ENCODE data around the gene FOXA2.
"Not testable (repeated sequence)": the region's sequence is repeated elsewhere in the genome, so short reads cannot be mapped to it uniquely, and the experiment has no call there.

FOXA2 gene

DNA sequence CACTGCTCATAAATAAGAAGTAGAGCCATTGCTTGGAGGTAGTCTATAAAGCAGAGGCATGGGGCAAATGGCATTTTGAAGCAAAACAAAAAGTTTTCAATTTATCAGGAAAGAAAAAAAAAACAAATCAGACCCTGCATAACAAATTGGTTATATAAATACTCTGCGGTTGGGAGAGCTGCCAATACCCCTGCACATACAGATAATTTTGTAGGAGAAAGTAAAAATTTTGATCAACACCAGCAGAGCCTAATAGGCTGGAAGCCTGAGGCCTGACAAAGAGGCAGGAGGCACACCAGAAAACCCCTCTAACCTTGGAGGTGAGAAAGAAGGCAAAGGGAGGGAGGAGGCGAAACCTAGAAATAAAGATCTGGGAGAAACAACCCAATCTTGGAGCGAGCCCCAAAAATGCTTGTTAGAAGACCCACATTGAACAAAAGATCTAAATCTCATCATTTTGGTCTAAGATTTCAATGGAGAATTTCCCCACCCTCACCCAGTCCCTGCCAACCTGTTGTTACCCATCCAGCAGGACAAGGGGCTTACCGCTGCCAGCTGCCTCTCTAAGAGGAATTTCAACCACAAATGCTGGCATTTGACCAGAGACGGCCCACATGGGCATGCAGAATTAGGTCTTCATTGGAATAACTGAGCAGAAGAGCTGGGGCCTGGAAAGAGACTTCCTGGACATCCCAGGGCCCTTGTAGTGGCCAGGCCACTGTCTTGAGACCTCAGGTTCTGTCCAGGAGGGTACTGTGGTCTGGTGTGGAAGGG is 28.4 kb downstream of the FOXA2 start:
- ChIA-PET POLR2A (no interaction called here), CTCF (no interaction called here)
- TF ChIP-seq, protein P1, sequence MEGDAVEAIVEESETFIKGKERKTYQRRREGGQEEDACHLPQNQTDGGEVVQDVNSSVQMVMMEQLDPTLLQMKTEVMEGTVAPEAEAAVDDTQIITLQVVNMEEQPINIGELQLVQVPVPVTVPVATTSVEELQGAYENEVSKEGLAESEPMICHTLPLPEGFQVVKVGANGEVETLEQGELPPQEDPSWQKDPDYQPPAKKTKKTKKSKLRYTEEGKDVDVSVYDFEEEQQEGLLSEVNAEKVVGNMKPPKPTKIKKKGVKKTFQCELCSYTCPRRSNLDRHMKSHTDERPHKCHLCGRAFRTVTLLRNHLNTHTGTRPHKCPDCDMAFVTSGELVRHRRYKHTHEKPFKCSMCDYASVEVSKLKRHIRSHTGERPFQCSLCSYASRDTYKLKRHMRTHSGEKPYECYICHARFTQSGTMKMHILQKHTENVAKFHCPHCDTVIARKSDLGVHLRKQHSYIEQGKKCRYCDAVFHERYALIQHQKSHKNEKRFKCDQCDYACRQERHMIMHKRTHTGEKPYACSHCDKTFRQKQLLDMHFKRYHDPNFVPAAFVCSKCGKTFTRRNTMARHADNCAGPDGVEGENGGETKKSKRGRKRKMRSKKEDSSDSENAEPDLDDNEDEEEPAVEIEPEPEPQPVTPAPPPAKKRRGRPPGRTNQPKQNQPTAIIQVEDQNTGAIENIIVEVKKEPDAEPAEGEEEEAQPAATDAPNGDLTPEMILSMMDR (IDR thresholded peaks at IDR 0.05; ENCODE audit: control extremely low read depth, extremely low read depth, low read depth, missing control alignments): no peak
- DNase-seq (ENCODE audit: extremely low spot score): no peak

DNA sequence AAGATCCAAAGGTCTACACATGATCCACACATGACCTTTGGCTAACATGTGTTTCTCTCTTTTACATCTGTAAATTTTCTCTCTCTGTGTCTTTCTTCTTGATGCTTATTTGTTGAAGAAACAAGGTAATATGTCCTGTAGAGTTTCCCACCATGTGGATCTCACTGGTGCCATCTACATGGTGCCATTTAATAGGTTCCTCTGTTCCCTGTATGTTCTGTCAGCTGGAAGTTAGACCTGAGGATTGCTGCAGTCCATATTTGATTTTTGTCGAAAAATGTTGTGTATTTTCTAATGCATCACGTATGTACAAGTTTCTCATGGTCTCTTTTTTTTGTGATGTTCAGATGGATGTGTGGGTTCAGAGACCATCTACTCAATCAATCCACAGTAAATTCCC is 30.0 kb downstream of the FOXA2 start:
- ChIA-PET CTCF (no interaction called here), POLR2A (no interaction called here)
- DNase-seq (ENCODE audit: extremely low spot score): no peak
- TF ChIP-seq, protein P1 (IDR thresholded peaks at IDR 0.05; ENCODE audit: control extremely low read depth, extremely low read depth, low read depth, missing control alignments): no peak

DNA sequence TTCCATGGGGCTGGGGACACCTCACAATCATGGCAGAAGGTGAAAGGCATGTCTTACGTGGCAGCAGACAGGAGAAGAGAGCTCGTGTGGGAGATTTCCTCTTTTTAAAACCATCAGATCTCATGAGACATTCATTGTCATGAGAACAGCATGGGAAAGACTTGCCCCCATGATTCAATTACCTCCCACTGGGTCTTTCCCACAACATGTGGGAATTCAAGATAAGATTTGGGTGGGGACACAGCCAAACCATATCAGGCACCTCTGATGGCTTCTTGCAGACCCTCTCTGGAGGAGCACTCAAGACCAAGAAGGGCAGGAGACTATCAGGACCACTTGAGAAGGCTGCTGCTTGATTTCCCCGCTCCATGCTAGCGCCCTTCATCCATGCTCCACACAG is 33.9 kb downstream of the FOXA2 start:
- CTCF ChIA-PET; DNase-seq (ENCODE audit: extremely low spot score); POLR2A ChIA-PET: not testable (repeated sequence)

DNA sequence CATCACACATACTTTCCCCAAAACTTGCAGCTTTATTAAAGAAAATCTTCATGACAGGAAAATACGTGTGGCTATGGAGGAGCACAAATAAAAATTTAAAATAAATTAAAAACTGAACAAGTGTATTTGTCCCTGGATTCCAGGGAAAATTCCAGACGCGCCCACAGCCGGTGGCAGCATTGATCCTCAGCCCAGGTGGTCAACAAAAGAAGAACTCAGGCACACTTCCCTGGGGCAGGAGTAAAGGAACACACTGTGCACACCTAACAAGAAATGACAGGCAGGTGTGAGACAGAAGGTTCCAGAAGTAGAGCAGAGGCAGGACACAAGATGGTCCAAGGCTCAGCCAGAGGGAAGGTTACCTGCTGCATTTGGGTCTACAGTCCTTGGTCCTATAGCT is 36.3 kb downstream of the FOXA2 start:
- POLR2A ChIA-PET: no interaction called here
- CTCF ChIA-PET: no interaction called here
- TF ChIP-seq, protein P1 (IDR thresholded peaks at IDR 0.05; ENCODE audit: control extremely low read depth, extremely low read depth, low read depth, missing control alignments): no peak
- no peak for DNase-seq (ENCODE audit: extremely low spot score)

DNA sequence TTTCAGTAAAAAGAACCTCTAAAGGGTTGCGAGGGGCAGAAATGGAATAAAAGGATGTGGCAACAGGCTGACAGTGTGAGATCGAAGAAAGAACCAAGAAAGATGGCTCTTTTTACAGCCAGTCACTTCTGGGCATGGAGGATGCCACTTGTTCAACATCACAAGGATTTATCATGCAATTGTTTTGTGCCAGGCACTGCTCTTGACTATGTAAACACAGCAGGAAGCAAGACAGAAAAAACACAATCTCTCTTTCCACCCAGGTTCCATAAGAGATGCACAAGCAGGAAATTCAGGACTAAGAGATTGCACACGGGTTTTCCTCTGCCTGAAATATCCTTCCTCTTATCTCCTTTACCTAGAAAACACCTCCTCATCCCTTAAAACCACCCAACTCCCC is 38.0 kb downstream of the FOXA2 start:
- DNase-seq (ENCODE audit: extremely low spot score): no peak
- TF ChIP-seq, protein P1 (IDR thresholded peaks at IDR 0.05; ENCODE audit: control extremely low read depth, extremely low read depth, low read depth, missing control alignments): no peak
- POLR2A ChIA-PET: no interaction called here
- CTCF ChIA-PET: no interaction called here

DNA sequence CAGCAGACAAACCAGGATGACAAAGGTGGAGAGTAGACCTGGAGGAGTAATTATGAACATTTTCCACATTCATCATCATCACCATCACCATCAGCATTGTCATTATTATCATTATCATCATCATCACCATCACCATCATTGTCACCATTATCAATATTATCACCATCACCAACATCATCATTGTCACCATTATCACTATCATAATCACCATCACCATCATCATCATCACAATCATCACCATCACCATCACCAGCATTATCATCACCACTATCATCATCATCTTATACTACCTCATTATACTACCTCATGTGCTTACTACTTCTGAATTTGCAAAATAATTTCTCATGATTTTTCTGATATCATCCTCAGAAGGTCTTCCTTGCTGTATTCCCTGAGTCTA is 39.3 kb downstream of the FOXA2 start:
- POLR2A ChIA-PET: no interaction called here
- DNase-seq (ENCODE audit: extremely low spot score): no peak
- CTCF ChIA-PET: no interaction called here
- TF ChIP-seq, protein P1 (IDR thresholded peaks at IDR 0.05; ENCODE audit: control extremely low read depth, extremely low read depth, low read depth, missing control alignments): no peak

DNA sequence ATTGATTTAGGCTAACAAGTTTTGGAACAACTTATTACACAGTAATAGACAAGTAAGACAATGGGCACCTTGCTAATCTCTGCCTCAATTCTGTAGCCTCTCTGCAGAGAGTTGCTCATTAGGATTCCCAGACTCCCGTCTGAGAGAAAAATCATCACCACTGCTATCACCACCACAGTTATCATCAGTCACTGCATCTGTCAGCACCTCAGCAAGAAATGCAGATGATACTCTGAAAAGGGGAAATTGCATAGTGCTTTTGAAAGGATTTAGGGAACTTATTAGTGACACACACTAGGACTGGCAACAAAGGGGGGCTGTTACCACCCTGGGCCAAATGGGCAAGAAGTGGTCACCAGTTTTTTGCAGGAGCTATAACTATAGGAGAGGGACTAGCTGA is 39.9 kb downstream of the FOXA2 start:
- ChIA-PET CTCF (no interaction called here), POLR2A (no interaction called here)
- DNase-seq (ENCODE audit: extremely low spot score): no peak
- TF ChIP-seq, protein P1 (IDR thresholded peaks at IDR 0.05; ENCODE audit: control extremely low read depth, extremely low read depth, low read depth, missing control alignments): no peak

Measured in GM10248 (cell line).